Measurements from ENCODE around the gene PSMD6.

DNA sequence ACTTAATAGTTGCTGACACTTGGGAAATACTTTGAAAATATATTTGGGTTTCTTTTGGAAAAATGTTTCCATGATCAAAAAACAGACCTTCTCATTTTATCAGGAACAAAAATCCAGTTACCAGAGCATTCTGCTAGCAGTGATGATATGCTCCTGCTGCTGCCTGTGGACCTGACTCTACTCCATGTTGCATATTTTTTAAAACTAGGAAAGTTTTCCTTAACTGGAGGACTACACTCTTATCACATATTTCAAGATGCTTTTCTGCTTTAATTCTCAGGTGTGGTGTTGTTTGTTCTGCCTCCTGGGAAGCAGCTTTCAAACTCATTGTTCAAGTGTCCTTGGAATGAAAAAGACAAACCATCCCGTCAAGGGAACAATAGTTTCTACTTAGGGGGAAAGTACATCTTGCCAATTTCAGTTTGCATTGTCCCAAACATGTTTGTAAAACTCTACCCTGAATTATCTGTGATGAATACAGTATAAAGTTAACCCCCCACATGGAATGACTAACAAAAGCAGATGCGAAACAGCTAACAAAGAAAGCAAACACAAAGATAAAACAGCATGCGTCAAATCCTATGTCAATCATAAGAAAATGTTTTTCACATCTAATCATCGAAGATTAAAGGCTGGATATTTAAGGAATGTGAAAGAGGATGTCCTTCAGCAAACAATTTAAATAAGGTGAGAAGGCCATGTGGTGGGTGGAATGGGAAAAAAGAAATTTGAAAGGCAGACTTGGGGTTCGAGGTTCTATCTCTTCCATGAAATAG lies 40.1 kb upstream of the PSMD6 start:
- TF ChIP-seq, protein P1, sequence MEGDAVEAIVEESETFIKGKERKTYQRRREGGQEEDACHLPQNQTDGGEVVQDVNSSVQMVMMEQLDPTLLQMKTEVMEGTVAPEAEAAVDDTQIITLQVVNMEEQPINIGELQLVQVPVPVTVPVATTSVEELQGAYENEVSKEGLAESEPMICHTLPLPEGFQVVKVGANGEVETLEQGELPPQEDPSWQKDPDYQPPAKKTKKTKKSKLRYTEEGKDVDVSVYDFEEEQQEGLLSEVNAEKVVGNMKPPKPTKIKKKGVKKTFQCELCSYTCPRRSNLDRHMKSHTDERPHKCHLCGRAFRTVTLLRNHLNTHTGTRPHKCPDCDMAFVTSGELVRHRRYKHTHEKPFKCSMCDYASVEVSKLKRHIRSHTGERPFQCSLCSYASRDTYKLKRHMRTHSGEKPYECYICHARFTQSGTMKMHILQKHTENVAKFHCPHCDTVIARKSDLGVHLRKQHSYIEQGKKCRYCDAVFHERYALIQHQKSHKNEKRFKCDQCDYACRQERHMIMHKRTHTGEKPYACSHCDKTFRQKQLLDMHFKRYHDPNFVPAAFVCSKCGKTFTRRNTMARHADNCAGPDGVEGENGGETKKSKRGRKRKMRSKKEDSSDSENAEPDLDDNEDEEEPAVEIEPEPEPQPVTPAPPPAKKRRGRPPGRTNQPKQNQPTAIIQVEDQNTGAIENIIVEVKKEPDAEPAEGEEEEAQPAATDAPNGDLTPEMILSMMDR (IDR thresholded peaks at IDR 0.05) = no peak
- TF ChIP-seq POLR2A (IDR thresholded peaks at IDR 0.05) = no peak
